Endodermal cell (in vitro differentiated cells): ENCODE data around the gene LHFPL3. TPM values are rescaled to one million over a fixed set of nuclear protein-coding genes. Genes with fewer than 3 reads are reported as not detected.

Experiments used
- DNase-seq: peaks from one replicate; pipeline ENCODE4 v3.0.0-alpha.2; 2017
- H3K27ac ChIP-seq: 2 replicates; pipeline ENCODE4 v1.5.1; 2013; ENCODE audit warnings: mild to moderate bottlenecking, low read depth, low read length, moderate library complexity
- H3K27me3 ChIP-seq: 2 replicates; pipeline ENCODE4 v1.6.1; 2013; ENCODE audit warnings: mild to moderate bottlenecking, low read length, moderate library complexity; ENCODE audit not compliant: insufficient read depth, control insufficient read depth, poor library complexity, severe bottlenecking
- H3K36me3 ChIP-seq: 2 replicates; pipeline ENCODE4 v1.7.0; 2013; ENCODE audit warnings: mild to moderate bottlenecking, low read length, moderate library complexity; ENCODE audit not compliant: control insufficient read depth, insufficient read depth
- H3K4me1 ChIP-seq: one replicate; pipeline ENCODE4 v1.7.0; 2013; ENCODE audit warnings: low read length; ENCODE audit not compliant: control insufficient read depth, insufficient read depth
- H3K4me3 ChIP-seq: 2 replicates; pipeline ENCODE4 v1.5.1; 2013; ENCODE audit warnings: mild to moderate bottlenecking, low read length, moderate library complexity
- H3K9ac ChIP-seq: 2 replicates; pipeline ENCODE4 v1.6.1; 2013; ENCODE audit warnings: mild to moderate bottlenecking, low read length, moderate library complexity; ENCODE audit not compliant: poor library complexity, severe bottlenecking; ENCODE audit errors: extremely low read depth
- H3K9me3 ChIP-seq: 2 replicates; pipeline ENCODE4 v1.6.1; 2013; ENCODE audit warnings: mild to moderate bottlenecking, low read length, moderate library complexity; ENCODE audit not compliant: control insufficient read depth
- H3K27ac Mint-ChIP-seq: 2 replicates; pipeline ENCODE4 v1.8.0; 2020; ENCODE audit warnings: mixed read lengths
- H3K27me3 Mint-ChIP-seq: 2 replicates; pipeline ENCODE4 v1.8.0; 2021; ENCODE audit warnings: mild to moderate bottlenecking, mixed read lengths; ENCODE audit not compliant: insufficient read depth
- H3K36me3 Mint-ChIP-seq: 2 replicates; pipeline ENCODE4 v1.8.0; 2020; ENCODE audit warnings: low read depth, mixed read lengths
- H3K4me1 Mint-ChIP-seq: 2 replicates; pipeline ENCODE4 v1.8.0; 2020; ENCODE audit warnings: mixed read lengths
- H3K4me3 Mint-ChIP-seq: 2 replicates; pipeline ENCODE4 v1.8.0; 2020; ENCODE audit warnings: mild to moderate bottlenecking, moderate library complexity, mixed read lengths
- H3K9me3 Mint-ChIP-seq: 2 replicates; pipeline ENCODE4 v1.8.0; 2020; ENCODE audit warnings: mild to moderate bottlenecking, mixed read lengths
- CTCF ChIP-seq: fragments of 200-600 bp; sonication (generic); conservative IDR thresholded peaks from 2 replicates; pipeline ENCODE4 v1.5.0; 2021; ENCODE audit warnings: antibody characterized with exemption, mild to moderate bottlenecking
- WGBS, 2 experiments: methylation state at CpG; one replicate each; pipeline versions ENCODE4 v1.1.5 to v1.1.7; 2013; ENCODE audit warnings: missing lambda C conversion rate in 2 of 2, mixed read lengths in 1 of 2; ENCODE audit not compliant: insufficient coverage in 1 of 2, insufficient read length in 1 of 2; 5-methylcytosine and 5-hydroxymethylcytosine counted together
- total RNA-seq, 2 donors: library from RNA; stranded (reverse); fragmentation: NEBNext Ultra II Directional in 1 of 2; extraction: Animal tissue kit (Norgen Biotek cat#: 25700) in 1 of 2; gene quantifications; 2 replicates in 1 of 2; 3 replicates in 1 of 2; pipeline ENCODE4 v1.2.1, GENCODE V29; 2021

LHFPL3 gene
- total RNA-seq, 2 donors from 2014 or later: not detected

- H3K4me1 ChIP-seq: peaks cover 8% of the 10 kb centered on the region
- Mint-ChIP-seq H3K27ac (no peak overlapping the region), H3K36me3 (no peaks in the 10 kb centered on the region), H3K9me3 (no peaks in the 10 kb centered on the region), H3K4me3 (no peak overlapping the region), H3K4me1 (peaks cover 7% of the 10 kb centered on the region), H3K27me3 (peaks cover 3% of the 10 kb centered on the region)
- no peaks in the 10 kb centered on the region for H3K36me3 ChIP-seq
- TF ChIP-seq CTCF: no peak
- no peak overlapping the region for H3K9ac ChIP-seq
- H3K4me3 ChIP-seq: no peak overlapping the region
- H3K27me3 ChIP-seq: no peaks in the 10 kb centered on the region
- WGBS, 2 experiments: 91 to 100% methylated on average over 1 of the region's 1 CpG
- no peak overlapping the region for H3K27ac ChIP-seq
- no peak for DNase-seq
- H3K9me3 ChIP-seq: no peaks in the 10 kb centered on the region
Measured at GRCh38 chr7:104894314-104894713, 565.9 kb downstream of the LHFPL3 start.

- DNase-seq: no peak
- no peaks in the 10 kb centered on the region for H3K36me3 Mint-ChIP-seq
- H3K36me3 ChIP-seq: no peaks in the 10 kb centered on the region
- H3K4me1 Mint-ChIP-seq: peaks cover 7% of the 10 kb centered on the region
- no peaks in the 10 kb centered on the region for H3K27me3 ChIP-seq
- no peak overlapping the region for H3K4me3 Mint-ChIP-seq
- H3K27ac Mint-ChIP-seq: no peak overlapping the region
- H3K27me3 Mint-ChIP-seq: peaks cover 3% of the 10 kb centered on the region
- H3K4me3 ChIP-seq: no peak overlapping the region
- no peaks in the 10 kb centered on the region for H3K9me3 ChIP-seq
- H3K27ac ChIP-seq: no peak overlapping the region
- no peak overlapping the region for H3K9ac ChIP-seq
- 92 to 96% methylated on average over 3 of the region's 3 CpGs for WGBS, 2 experiments
- no peak for TF ChIP-seq CTCF
- peaks cover 8% of the 10 kb centered on the region for H3K4me1 ChIP-seq
- no peaks in the 10 kb centered on the region for H3K9me3 Mint-ChIP-seq
Measured at GRCh38 chr7:104894726-104895521, 566.5 kb downstream of the LHFPL3 start.

- Histone ChIP-seq H3K27ac (no peak overlapping the region), H3K36me3 (no peaks in the 10 kb centered on the region), H3K27me3 (no peaks in the 10 kb centered on the region), H3K4me3 (no peak overlapping the region), H3K4me1 (peaks cover 8% of the 10 kb centered on the region), H3K9me3 (no peaks in the 10 kb centered on the region), H3K9ac (no peak overlapping the region)
- WGBS, 2 experiments: 95 to 96% methylated on average over 5 to 10 of the region's 10 CpGs
- Mint-ChIP-seq H3K4me1 (peaks cover 5% of the 10 kb centered on the region), H3K9me3 (no peaks in the 10 kb centered on the region), H3K36me3 (no peaks in the 10 kb centered on the region), H3K4me3 (no peak overlapping the region), H3K27me3 (peaks cover 3% of the 10 kb centered on the region), H3K27ac (no peak overlapping the region)
- no peak for TF ChIP-seq CTCF
- DNase-seq: no peak
Measured at GRCh38 chr7:104895522-104896236, 567.3 kb downstream of the LHFPL3 start.
